HCT116 (cell line): Measurements from ENCODE around the gene FANK1. TPM values are rescaled to one million over a fixed set of nuclear protein-coding genes. Genes with fewer than 3 reads are reported as not detected.

ENCODE experiments used
- ATAC-seq: fragments of 200-7000 bp; cut with Tn5 transposase; 2 replicates; pipeline ENCODE4 v1.9.1; 2020; ENCODE audit warnings: mild to moderate bottlenecking, moderate library complexity
- BruUV-seq: library from RNA; stranded (reverse); fragments of 400-500 nt; replicated peaks from 2 replicates; lab custom pipeline; 2021; lab: Mats Ljungman, UMichigan
- CTCF ChIA-PET: fragments of 300-600 bp; sonication (Branson Sonifier 250); formaldehyde crosslinking; loops from one replicate; lab custom pipeline; 2021; ENCODE audit warnings: antibody characterized with exemption; lab: Charles Lee
- POLR2A ChIA-PET: fragments of 300-600, 350-600 bp; sonication (Branson Sonifier 250); formaldehyde crosslinking; loops from one replicate; lab custom pipeline; 2021; ENCODE audit warnings: antibody characterized with exemption; lab: Charles Lee
- RAD21 ChIA-PET, 2 experiments: fragments of 300-600 bp; sonication (Branson Sonifier 250); formaldehyde crosslinking; loops; one replicate each; lab custom pipeline; 2023; ENCODE audit warnings: low total read pairs in 2 of 2; ENCODE audit not compliant: uncharacterized antibody in 2 of 2, unreplicated experiment in 2 of 2, low non-redundant PET in 1 of 2; lab: Charles Lee
- DNase-seq: peaks from one replicate; pipeline ENCODE4 v3.0.0-alpha.2; 2010; ENCODE audit warnings: low read depth, low spot score
- H2AFZ ChIP-seq: fragments of 200-600 bp; shearing (Covaris generic), sonication (generic); 2 replicates; pipeline ENCODE4 v1.6.1; 2017; ENCODE audit warnings: low read depth, mixed run types, mixed read lengths, antibody characterized with exemption, low read length; ENCODE audit not compliant: poor library complexity, severe bottlenecking
- H3K27ac ChIP-seq: 2 replicates; pipeline ENCODE4 v1.5.1; 2012; ENCODE audit warnings: low read depth, low read length
- H3K27me3 ChIP-seq: fragments of 200-600 bp; sonication (generic); 2 replicates; pipeline ENCODE4 v1.6.1; 2016; ENCODE audit warnings: mixed run types, low read length, mixed read lengths; ENCODE audit not compliant: insufficient read depth
- H3K36me3 ChIP-seq, 2 experiments: fragments of 200-500 bp in 1 of 2; fragments of 200-600 bp in 1 of 2; sonication (Bioruptor generic) in 1 of 2; sonication (generic) in 1 of 2; 2 replicates each; pipeline versions ENCODE4 v1.5.1 to v1.6.1; 2014 to 2016; ENCODE audit warnings: low read length in 2 of 2, inconsistent platforms in 1 of 2, mixed read lengths in 1 of 2, mixed run types in 1 of 2; ENCODE audit not compliant: insufficient read depth in 2 of 2, control insufficient read depth in 1 of 2
- H3K4me1 ChIP-seq, 2 experiments: fragments of 200-600 bp in 1 of 2; sonication (generic) in 1 of 2; 2 replicates each; pipeline versions ENCODE4 v1.5.1 to v1.6.1; 2012 to 2017; ENCODE audit warnings: low read length in 2 of 2, inconsistent platforms in 1 of 2, mild to moderate bottlenecking in 1 of 2, mixed read lengths in 1 of 2, mixed run types in 1 of 2, moderate library complexity in 1 of 2; ENCODE audit not compliant: insufficient read depth in 2 of 2, control insufficient read depth in 1 of 2
- H3K4me2 ChIP-seq: fragments of 200-600 bp; sonication (generic); 2 replicates; pipeline ENCODE4 v1.6.1; 2017; ENCODE audit warnings: mixed run types, low read length, mixed read lengths
- H3K4me3 ChIP-seq, 2 experiments: fragments of 200-600 bp in 1 of 2; sonication (generic) in 1 of 2; replicated peaks in 1 of 2; 2 replicates each; pipeline ENCODE4 v1.5.1; 2011 to 2016; ENCODE audit warnings: low read length in 2 of 2, control low read depth in 1 of 2, low read depth in 1 of 2, mild to moderate bottlenecking in 1 of 2, mixed read lengths in 1 of 2, mixed run types in 1 of 2
- H3K79me2 ChIP-seq: fragments of 200-600 bp; sonication (generic); 2 replicates; pipeline ENCODE4 v1.6.1; 2017; ENCODE audit warnings: mild to moderate bottlenecking, mixed run types, low read length, moderate library complexity, mixed read lengths; ENCODE audit not compliant: insufficient read depth
- H3K9ac ChIP-seq: fragments of 200-600 bp; sonication (generic); 2 replicates; pipeline ENCODE4 v1.6.1; 2016; ENCODE audit warnings: low read length, mixed read lengths
- H3K9me2 ChIP-seq: fragments of 200-600 bp; sonication (generic), shearing (Covaris generic); 2 replicates; pipeline ENCODE4 v1.6.1; 2017; ENCODE audit warnings: mixed run types, mild to moderate bottlenecking, moderate library complexity; ENCODE audit not compliant: insufficient read depth
- H3K9me3 ChIP-seq, 2 experiments: fragments of 200-500 bp in 1 of 2; fragments of 200-600 bp in 1 of 2; sonication (Bioruptor generic) in 1 of 2; sonication (generic) in 1 of 2; 2 replicates each; pipeline ENCODE4 v1.6.1; 2014 to 2017; ENCODE audit warnings: low read length in 2 of 2, mixed read lengths in 2 of 2, inconsistent platforms in 1 of 2, low read depth in 1 of 2, mild to moderate bottlenecking in 1 of 2, mixed run types in 1 of 2, moderate library complexity in 1 of 2; ENCODE audit not compliant: control insufficient read depth in 1 of 2, insufficient read depth in 1 of 2
- H4K20me1 ChIP-seq: fragments of 200-600 bp; sonication (generic), shearing (Covaris generic); 2 replicates; pipeline ENCODE4 v1.6.1; 2017; ENCODE audit warnings: mixed run types, mild to moderate bottlenecking, moderate library complexity; ENCODE audit not compliant: insufficient read depth
- CBX3 ChIP-seq: IDR thresholded peaks from 2 replicates; pipeline ENCODE4 v1.6.1; 2012; ENCODE audit warnings: low read depth
- CEBPB ChIP-seq: IDR thresholded peaks from 2 replicates; pipeline ENCODE4 v1.6.1; 2012; ENCODE audit warnings: low read depth
- EGR1 ChIP-seq: IDR thresholded peaks from 2 replicates; pipeline ENCODE4 v1.6.1; 2012; ENCODE audit warnings: low read depth
- ELF1 ChIP-seq: IDR thresholded peaks from 2 replicates; pipeline ENCODE4 v1.6.1; 2012; ENCODE audit warnings: low read depth, borderline replicate concordance
- EZH2 ChIP-seq: fragments of 200-600 bp; sonication (generic); IDR thresholded peaks from 2 replicates; pipeline ENCODE4 v1.6.1; 2017; ENCODE audit warnings: antibody characterized with exemption, mixed run types
- EZH2phosphoT487 ChIP-seq: fragments of 200-600 bp; IDR thresholded peaks from 2 replicates; pipeline ENCODE4 v1.6.1; 2018; ENCODE audit warnings: antibody characterized with exemption, borderline replicate concordance
- FOSL1 ChIP-seq: IDR thresholded peaks from 2 replicates; pipeline ENCODE4 v1.6.1; 2012; ENCODE audit warnings: low read depth
- JUND ChIP-seq: IDR thresholded peaks from 2 replicates; pipeline ENCODE4 v1.6.1; 2012
- POLR2A ChIP-seq: IDR thresholded peaks from 2 replicates; pipeline ENCODE4 v1.7.0; 2011; ENCODE audit warnings: borderline replicate concordance; ENCODE audit not compliant: insufficient read depth, insufficient read length; ENCODE audit errors: extremely low read depth
- RAD21 ChIP-seq: IDR thresholded peaks from 2 replicates; pipeline ENCODE4 v1.6.1; 2012; ENCODE audit warnings: low read depth, mild to moderate bottlenecking
- SIN3A ChIP-seq: IDR thresholded peaks from 2 replicates; pipeline ENCODE4 v1.6.1; 2012; ENCODE audit warnings: low read depth
- SP1 ChIP-seq: IDR thresholded peaks from 2 replicates; pipeline ENCODE4 v1.6.1; 2012; ENCODE audit warnings: low read depth
- SRF ChIP-seq: IDR thresholded peaks from 2 replicates; pipeline ENCODE4 v1.6.1; 2012; ENCODE audit warnings: low read depth
- TCF7L2 ChIP-seq: IDR thresholded peaks from 2 replicates; pipeline ENCODE4 v1.7.0; 2011; ENCODE audit warnings: borderline replicate concordance, inconsistent platforms; ENCODE audit not compliant: insufficient read depth, insufficient read length; ENCODE audit errors: extremely low read depth
- ZNF274 ChIP-seq: fragments of 200-500 bp; sonication (Bioruptor generic); IDR thresholded peaks from 2 replicates; pipeline ENCODE4 v1.6.1; 2014; ENCODE audit warnings: mild to moderate bottlenecking, low read depth, low read length, inconsistent platforms
- intact Hi-C: fragments of 100-400 bp; cut with micrococcal nuclease; formaldehyde crosslinking; loops from 2 replicates; pipeline ENCODE4 v1.10.0; 2022
- total RNA-seq: library from RNA; stranded (reverse); gene quantifications from one replicate; pipeline ENCODE4 v1.2.1, GENCODE V29; 2021; ENCODE audit not compliant: unreplicated experiment

The FANK1 gene
- total RNA-seq, 1 experiment from 2014 or later: 5.4 TPM

GRCh38 chr10:126043389-126043788 lies 147.0 kb downstream of the FANK1 start:
- RAD21 ChIA-PET: no interaction called here
- no peaks in the 10 kb centered on the region for H3K79me2 ChIP-seq
- H3K4me3 ChIP-seq: no peak overlapping the region
- H3K36me3 ChIP-seq: no peaks in the 10 kb centered on the region
- H3K27me3 ChIP-seq: no peaks in the 10 kb centered on the region
- no peak for DNase-seq
- no peaks in the 10 kb centered on the region for H4K20me1 ChIP-seq
- no TSS peak for BruUV-seq
- intact Hi-C loops: no loop called here
- TF ChIP-seq SRF (no peak), EZH2phosphoT487 (no peak), ELF1 (no peak), SIN3A (no peak), TCF7L2 (no peak), ZNF274 (no peak), EGR1 (no peak), RAD21 (no peak), FOSL1 (no peak), JUND (no peak), CBX3 (no peak), POLR2A (no peak)
- H3K4me2 ChIP-seq: no peak overlapping the region
- H3K9me3 ChIP-seq: no peaks in the 10 kb centered on the region
- no peak overlapping the region for H3K9ac ChIP-seq
- CTCF ChIA-PET: no interaction called here
- no peak overlapping the region for H2AFZ ChIP-seq
- ATAC-seq: no peak
- H3K4me1 ChIP-seq: no peaks in the 10 kb centered on the region
- H3K9me2 ChIP-seq: no peaks in the 10 kb centered on the region
- H3K27ac ChIP-seq: no peak overlapping the region
- POLR2A ChIA-PET: no interaction called here

GRCh38 chr10:126045861-126046260 lies 149.5 kb downstream of the FANK1 start:
- H3K9me3 ChIP-seq: no peaks in the 10 kb centered on the region
- H3K27ac ChIP-seq: no peak overlapping the region
- POLR2A ChIA-PET: no interaction called here
- no peak overlapping the region for H3K9ac ChIP-seq
- intact Hi-C loops: no loop called here
- CTCF ChIA-PET: no interaction called here
- no peak overlapping the region for H2AFZ ChIP-seq
- no peak overlapping the region for H3K4me3 ChIP-seq
- no peak for ATAC-seq
- H3K4me1 ChIP-seq: no peaks in the 10 kb centered on the region
- RAD21 ChIA-PET: no interaction called here
- H3K27me3 ChIP-seq: peaks cover 22% of the 10 kb centered on the region; the same call in 1 of the 2 replicates
- no peaks in the 10 kb centered on the region for H3K79me2 ChIP-seq
- DNase-seq: no peak
- BruUV-seq: no TSS peak
- TF ChIP-seq RAD21 (no peak), CEBPB (no peak), TCF7L2 (no peak), EZH2 (no peak), SIN3A (no peak), SP1 (no peak), CBX3 (no peak), JUND (no peak)
- no peaks in the 10 kb centered on the region for H3K9me2 ChIP-seq
- no peaks in the 10 kb centered on the region for H4K20me1 ChIP-seq
- H3K36me3 ChIP-seq: no peaks in the 10 kb centered on the region
- H3K4me2 ChIP-seq: no peak overlapping the region
